ENCODE results near the gene GAS1. TPM values are rescaled to one million over a fixed set of nuclear protein-coding genes. Genes with fewer than 3 reads are reported as not detected.

The GAS1 gene, protein sequence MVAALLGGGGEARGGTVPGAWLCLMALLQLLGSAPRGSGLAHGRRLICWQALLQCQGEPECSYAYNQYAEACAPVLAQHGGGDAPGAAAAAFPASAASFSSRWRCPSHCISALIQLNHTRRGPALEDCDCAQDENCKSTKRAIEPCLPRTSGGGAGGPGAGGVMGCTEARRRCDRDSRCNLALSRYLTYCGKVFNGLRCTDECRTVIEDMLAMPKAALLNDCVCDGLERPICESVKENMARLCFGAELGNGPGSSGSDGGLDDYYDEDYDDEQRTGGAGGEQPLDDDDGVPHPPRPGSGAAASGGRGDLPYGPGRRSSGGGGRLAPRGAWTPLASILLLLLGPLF
- 237 and 238 TPM in 2 replicates for total RNA-seq

DNA sequence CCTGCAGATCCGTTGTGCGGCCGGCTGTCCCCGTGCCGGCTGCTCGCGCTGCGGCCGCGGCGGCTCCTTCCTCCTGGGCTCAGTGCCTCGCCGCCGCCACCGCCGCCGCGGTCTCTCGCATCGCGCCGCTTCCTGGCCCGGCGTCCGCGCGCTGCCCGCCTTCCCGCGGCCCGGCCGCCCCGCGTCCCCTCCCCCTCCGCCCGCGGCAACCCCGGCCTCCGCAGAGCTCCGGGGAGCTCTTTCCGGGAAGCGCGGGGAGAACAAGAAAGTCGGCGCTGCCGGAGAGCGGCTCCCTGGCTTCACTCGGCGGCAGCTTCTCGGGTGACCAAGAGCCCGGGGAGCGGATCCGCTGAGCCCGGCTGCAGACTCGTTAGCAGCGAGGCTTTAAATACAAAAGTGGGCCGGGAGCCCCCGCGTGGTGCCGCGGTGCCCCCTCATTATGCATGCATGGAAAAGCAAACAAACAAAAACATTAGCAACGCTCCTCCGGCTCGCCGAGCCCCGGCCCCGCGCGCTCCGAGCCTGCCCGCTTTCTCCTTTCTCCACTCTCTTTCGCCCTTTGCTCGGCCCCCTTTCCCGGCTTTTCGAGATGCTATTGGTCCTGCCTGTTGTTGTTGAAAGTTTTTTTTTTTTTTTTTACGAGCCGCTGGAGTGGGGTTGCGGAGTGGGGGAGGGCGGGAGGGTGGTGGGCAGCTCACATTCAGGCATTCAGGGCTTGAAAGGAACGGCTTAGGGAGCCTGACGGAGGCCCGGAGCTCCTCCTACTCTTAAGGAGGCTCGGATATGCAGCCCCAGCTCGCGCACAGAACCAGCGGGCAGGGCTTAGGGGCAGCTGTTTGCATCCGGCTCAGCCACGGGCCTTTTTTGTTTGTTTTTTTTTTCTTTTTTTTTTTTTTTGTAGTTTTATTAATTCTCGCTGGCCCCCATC is at the start of gene GAS1:
Gene GAS1 (minus strand): TSS at position 361 of the 928 bp plus-strand sequence. CDS start 727 bp downstream, outside the sequence.

